Esophagus muscularis mucosa (tissue), 4 donors: ENCODE data around the gene CSRNP3. TPM values are rescaled to one million over a fixed set of nuclear protein-coding genes. Genes with fewer than 3 reads are reported as not detected.

Experiments used
- DNase-seq: peaks from one replicate; pipeline ENCODE4 v3.0.0-alpha.2; 2017; ENCODE audit errors: extremely low spot score
- H3K27ac ChIP-seq, 4 donors: fragments of 200-600 bp; sonication (generic); replicated peaks in 1 of 4; 1 replicate in 3 of 4; 2 replicates in 1 of 4; pipeline ENCODE4 v1.5.1; 2016 to 2019; ENCODE audit warnings: mild to moderate bottlenecking in 1 of 4
- H3K27me3 ChIP-seq, 4 donors: fragments of 200-600 bp; sonication (generic); one replicate each; pipeline versions ENCODE4 v1.5.1 to v1.6.0; 2016 to 2019
- H3K36me3 ChIP-seq, 4 donors: fragments of 200-600 bp; sonication (generic); one replicate each; pipeline ENCODE4 v1.5.1; 2016 to 2019
- H3K4me1 ChIP-seq, 4 donors: fragments of 200-600 bp; sonication (generic); one replicate each; pipeline ENCODE4 v1.5.1; 2016 to 2019
- H3K4me3 ChIP-seq, 4 donors: fragments of 200-600 bp; sonication (generic); 1 replicate in 2 of 4; 2 replicates in 2 of 4; pipeline ENCODE4 v1.5.1; 2016 to 2019; ENCODE audit warnings: mild to moderate bottlenecking in 4 of 4, moderate library complexity in 1 of 4
- H3K9me3 ChIP-seq, 4 donors: fragments of 200-600 bp; sonication (generic); 1 replicate in 3 of 4; 2 replicates in 1 of 4; pipeline ENCODE4 v1.5.1; 2016 to 2019
- EP300 ChIP-seq: sonication (generic); formaldehyde crosslinking; IDR thresholded peaks from one replicate; pipeline ENCODE4 v1.6.1; 2017; ENCODE audit warnings: antibody characterized with exemption
- POLR2A ChIP-seq: fragments of 450-650 bp; IDR thresholded peaks from one replicate; pipeline ENCODE4 v1.6.1; 2017; ENCODE audit warnings: antibody characterized with exemption, moderate library complexity, mild to moderate bottlenecking, low read depth
- POLR2AphosphoS5 ChIP-seq, 2 donors: sonication (generic); formaldehyde crosslinking; IDR thresholded peaks; one replicate each; pipeline ENCODE4 v1.6.1; 2017; ENCODE audit warnings: antibody characterized with exemption in 2 of 2
- WGBS: methylation state at CpG from one replicate; pipeline ENCODE4 v1.1.5; 2018; 5-methylcytosine and 5-hydroxymethylcytosine counted together
- intact Hi-C: fragments of 100-400 bp; cut with DNase I; formaldehyde crosslinking; loops from one replicate; pipeline ENCODE4 v1.15.1; 2023
- total RNA-seq, 4 donors: library from RNA; depleted of rRNA; stranded (reverse); fragments of >200 nt; gene quantifications; one replicate each; pipeline versions ENCODE4 v1.1.0 to v1.2.1, GENCODE V29; 2016
- TF ChIP-seq, protein P1 (sequence below), 3 experiments: fragments of 200-600 bp in 2 of 3; fragments of 450-650 bp in 1 of 3; sonication (generic) in 2 of 3; IDR thresholded peaks; one replicate each; pipeline ENCODE4 v1.5.1; 2017 to 2019; ENCODE audit warnings: antibody characterized with exemption in 3 of 3, mild to moderate bottlenecking in 2 of 3, moderate library complexity in 1 of 3

Gene CSRNP3
- total RNA-seq, 4 donors from 2014 or later, result 1.8 to 4.4 (median 2.4) TPM

DNA sequence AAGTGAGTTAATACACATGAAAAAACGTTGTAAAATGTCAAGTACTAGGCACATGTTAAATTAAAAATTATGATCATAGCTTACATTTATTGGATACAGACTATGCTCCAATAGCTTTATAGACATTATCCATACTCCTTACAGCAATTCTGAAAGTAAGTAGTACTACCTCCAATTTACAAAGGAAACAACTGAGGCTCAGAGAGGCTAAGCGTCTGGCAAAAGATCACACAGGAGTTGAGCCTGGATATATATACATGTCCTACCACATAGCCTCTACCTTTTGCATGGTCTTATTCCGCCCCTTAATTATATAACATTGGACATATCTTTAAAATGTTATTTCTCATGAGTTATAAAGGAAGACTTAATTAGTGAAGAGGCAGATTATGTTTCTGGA lies 127.3 kb downstream of the CSRNP3 start:
- Histone ChIP-seq H3K4me1 (no peaks in the 10 kb centered on the region), H3K27me3 (no peaks in the 10 kb centered on the region), H3K27ac (no peak overlapping the region), H3K4me3 (no peak overlapping the region), H3K36me3 (peaks cover 0 to 8% (median 4%) of the 10 kb centered on the region in 4 donors), H3K9me3 (no peaks in the 10 kb centered on the region)
- intact Hi-C loops, result no loop called here
- 81% methylated on average over 3 of the region's 3 CpGs for WGBS
- no peak for DNase-seq
- TF ChIP-seq EP300 (no peak), POLR2AphosphoS5 (IDR thresholded peaks at IDR 0.05) (no peak), POLR2A (no peak)
- TF ChIP-seq, protein P1, sequence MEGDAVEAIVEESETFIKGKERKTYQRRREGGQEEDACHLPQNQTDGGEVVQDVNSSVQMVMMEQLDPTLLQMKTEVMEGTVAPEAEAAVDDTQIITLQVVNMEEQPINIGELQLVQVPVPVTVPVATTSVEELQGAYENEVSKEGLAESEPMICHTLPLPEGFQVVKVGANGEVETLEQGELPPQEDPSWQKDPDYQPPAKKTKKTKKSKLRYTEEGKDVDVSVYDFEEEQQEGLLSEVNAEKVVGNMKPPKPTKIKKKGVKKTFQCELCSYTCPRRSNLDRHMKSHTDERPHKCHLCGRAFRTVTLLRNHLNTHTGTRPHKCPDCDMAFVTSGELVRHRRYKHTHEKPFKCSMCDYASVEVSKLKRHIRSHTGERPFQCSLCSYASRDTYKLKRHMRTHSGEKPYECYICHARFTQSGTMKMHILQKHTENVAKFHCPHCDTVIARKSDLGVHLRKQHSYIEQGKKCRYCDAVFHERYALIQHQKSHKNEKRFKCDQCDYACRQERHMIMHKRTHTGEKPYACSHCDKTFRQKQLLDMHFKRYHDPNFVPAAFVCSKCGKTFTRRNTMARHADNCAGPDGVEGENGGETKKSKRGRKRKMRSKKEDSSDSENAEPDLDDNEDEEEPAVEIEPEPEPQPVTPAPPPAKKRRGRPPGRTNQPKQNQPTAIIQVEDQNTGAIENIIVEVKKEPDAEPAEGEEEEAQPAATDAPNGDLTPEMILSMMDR (IDR thresholded peaks at IDR 0.05), result no peak

DNA sequence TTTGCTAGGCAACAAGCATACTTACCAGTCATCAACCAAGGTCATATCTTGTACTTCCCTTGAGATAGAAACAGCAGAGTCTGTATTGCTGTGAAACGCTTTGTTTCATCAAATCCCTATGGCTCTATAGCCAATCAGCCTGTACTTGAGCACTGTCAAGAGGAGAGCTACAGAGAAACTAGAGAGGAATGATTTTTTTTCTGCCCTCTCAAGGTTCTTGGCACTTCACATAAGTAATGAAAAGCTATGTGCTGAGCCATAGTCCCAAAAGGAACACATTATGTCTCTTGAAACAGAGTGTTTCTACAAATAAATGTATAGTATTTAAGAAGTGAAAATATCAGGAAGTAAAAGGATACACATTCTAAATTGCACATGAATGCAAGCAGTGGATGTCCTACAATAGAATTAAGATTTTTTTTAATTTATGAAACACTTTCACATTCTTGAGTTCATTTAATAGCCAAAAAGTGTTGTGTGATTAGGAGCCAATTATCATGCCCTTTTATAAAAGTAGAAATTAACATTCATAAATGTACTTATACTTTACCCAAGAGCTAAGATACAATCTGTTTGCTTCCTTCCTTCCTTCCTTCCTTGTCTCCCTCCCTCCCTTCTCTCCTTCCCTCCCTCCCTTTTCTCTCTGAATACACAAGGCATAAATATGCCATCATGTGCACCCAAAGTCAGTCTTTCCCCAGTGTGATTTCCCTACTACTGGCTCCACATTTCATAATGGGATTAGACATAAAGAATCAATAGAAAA lies 131.8 kb downstream of the CSRNP3 start:
- H3K4me1 ChIP-seq, result no peaks in the 10 kb centered on the region
- no peak for DNase-seq
- H3K4me3 ChIP-seq, result no peak overlapping the region
- no peaks in the 10 kb centered on the region for H3K27me3 ChIP-seq
- H3K36me3 ChIP-seq, result peaks cover 0 to 8% (median 4%) of the 10 kb centered on the region in 4 donors
- H3K27ac ChIP-seq, result no peak overlapping the region
- TF ChIP-seq, protein P1 (IDR thresholded peaks at IDR 0.05), result no peak
- TF ChIP-seq POLR2AphosphoS5 (IDR thresholded peaks at IDR 0.05) (no peak), POLR2A (no peak), EP300 (no peak)
- 100% methylated on average over 1 of the region's 1 CpG for WGBS
- no peaks in the 10 kb centered on the region for H3K9me3 ChIP-seq
- intact Hi-C loops, result no loop called here

DNA sequence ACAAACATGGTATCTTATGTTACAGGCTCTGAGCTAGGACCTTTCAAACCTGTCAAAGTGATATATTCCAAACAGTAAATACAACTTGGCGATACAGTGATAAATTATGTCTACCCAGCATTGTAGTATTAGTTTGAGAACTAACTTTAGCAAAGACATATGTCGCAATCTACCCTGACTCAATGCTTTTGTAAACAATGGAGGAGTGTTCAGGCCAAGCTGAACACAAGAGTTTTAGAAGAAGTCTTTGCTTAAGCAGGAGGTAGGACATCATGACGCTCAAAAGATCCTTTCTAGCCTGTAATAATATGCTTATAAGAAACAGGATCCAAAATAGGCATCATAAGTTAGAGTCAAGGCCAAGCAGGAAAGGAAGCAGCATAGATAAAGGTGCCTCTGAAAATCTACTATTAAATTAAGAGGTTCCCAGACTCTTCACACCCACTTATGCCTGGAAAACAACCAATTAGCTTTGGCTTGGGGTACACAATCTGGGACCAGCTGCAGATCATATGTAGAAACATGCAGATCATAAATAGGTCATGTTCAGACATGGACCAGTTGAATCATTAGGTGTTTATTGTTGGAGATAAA lies 132.5 kb downstream of the CSRNP3 start:
- WGBS, result 78% methylated on average over 3 of the region's 3 CpGs
- peaks cover 0 to 3% (median under 1%) of the 10 kb centered on the region in 4 donors for H3K36me3 ChIP-seq
- no peak overlapping the region for H3K27ac ChIP-seq
- TF ChIP-seq POLR2AphosphoS5 (IDR thresholded peaks at IDR 0.05), result no peak
- no peak overlapping the region for H3K4me3 ChIP-seq
- H3K9me3 ChIP-seq, result no peaks in the 10 kb centered on the region
- no peak for DNase-seq
- intact Hi-C loops, result no loop called here
- no peaks in the 10 kb centered on the region for H3K4me1 ChIP-seq
- no peaks in the 10 kb centered on the region for H3K27me3 ChIP-seq

DNA sequence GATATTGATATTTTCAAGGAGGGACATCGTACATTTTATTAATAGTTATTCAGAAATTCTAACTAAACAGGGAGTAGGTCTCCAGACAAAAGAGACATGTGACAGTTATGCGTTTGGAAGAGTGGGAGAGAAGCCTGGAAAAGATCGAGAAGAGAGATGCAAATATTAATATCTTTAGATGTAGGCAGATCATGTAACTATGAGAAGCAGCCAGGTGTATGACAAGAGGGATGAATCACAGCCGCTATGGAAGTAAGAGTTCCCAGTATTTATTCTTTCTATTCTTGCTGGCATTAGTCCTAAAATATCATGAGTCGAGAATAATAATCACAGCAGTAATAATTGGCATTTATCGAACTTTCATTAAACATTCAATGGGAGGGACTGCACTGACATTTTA lies 140.2 kb downstream of the CSRNP3 start:
- intact Hi-C loops, result no loop called here
- WGBS, result 56% methylated on average over 6 of the region's 6 CpGs
- no peaks in the 10 kb centered on the region for H3K4me1 ChIP-seq
- no peaks in the 10 kb centered on the region for H3K9me3 ChIP-seq
- no peak overlapping the region for H3K4me3 ChIP-seq
- DNase-seq, result no peak
- no peaks in the 10 kb centered on the region for H3K36me3 ChIP-seq
- no peaks in the 10 kb centered on the region for H3K27me3 ChIP-seq
- no peak overlapping the region for H3K27ac ChIP-seq
- TF ChIP-seq, protein P1 (IDR thresholded peaks at IDR 0.05), result no peak
- TF ChIP-seq POLR2AphosphoS5 (IDR thresholded peaks at IDR 0.05) (no peak), EP300 (no peak), POLR2A (no peak)

DNA sequence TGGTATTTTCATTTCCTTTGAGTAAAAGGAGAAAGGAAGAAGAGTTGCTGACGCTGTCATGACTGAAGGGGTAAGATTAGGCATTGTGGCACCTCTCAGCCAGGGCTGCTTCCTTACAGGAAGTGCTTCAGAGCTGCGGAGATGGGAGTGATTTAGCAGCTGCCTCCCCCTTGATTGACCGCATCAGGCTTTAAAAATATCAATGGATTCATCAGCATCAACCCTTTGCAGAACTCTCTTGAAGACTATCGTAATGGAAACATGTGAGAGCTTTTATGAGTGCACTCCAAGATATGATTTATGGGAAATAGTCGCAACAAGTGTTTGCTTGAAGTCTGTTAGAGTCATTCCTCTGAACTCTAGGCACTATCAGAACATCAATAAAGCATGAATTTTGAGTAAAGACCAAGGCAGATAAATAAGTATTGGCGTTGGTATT lies 141.1 kb downstream of the CSRNP3 start:
- intact Hi-C loops, result no loop called here

More for the DNA sequence above, 141.1 kb downstream of the CSRNP3 start:
- Histone ChIP-seq H3K27me3 (no peaks in the 10 kb centered on the region), H3K4me3 (no peak overlapping the region), H3K27ac (no peak overlapping the region), H3K9me3 (no peaks in the 10 kb centered on the region), H3K36me3 (no peaks in the 10 kb centered on the region), H3K4me1 (no peaks in the 10 kb centered on the region)
- TF ChIP-seq POLR2AphosphoS5 (IDR thresholded peaks at IDR 0.05), result no peak
- no peak for TF ChIP-seq POLR2A
- no peak for TF ChIP-seq EP300
- TF ChIP-seq, protein P1 (IDR thresholded peaks at IDR 0.05), result no peak
- WGBS, result 56% methylated on average over 6 of the region's 6 CpGs
- no peak for DNase-seq
